ENCODE results near the gene KIF13A.

DNA sequence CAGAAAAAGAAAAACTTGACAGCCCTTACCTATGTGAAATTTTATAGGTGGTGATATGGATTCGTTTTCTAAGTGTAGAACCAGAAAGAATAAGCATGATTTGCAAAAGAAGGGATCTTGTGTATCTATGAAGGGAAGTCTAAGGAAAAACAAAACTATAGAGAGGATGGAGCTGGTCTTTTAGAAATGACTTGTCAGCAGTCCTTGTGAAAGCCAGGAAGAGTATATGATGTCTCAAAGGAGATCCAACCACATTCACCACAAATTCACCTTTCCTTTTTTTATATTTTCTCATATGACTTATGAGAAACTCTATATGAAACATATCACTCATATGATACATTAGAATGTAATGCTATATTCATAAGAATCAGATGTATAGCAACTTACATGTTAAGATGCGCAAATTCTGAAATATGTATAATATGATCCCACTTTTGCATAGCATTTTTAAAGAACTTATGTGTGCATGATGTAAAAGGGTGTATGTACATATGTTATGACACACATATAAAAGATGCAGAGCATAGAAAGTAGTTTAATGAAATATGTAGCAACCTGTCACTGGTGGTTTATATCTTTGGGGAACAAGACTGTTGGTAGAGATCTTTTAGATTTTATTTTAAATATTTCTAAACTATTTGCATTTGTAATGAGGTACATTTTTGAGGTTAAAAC, 188.8 kb downstream of the KIF13A start:
- TF ChIP-seq POLR2AphosphoS5 (IDR thresholded peaks at IDR 0.05; ENCODE audit: control insufficient read depth, insufficient read depth, low read depth, low read length) (no peak), FOS (IDR thresholded peaks at IDR 0.05; ENCODE audit: extremely low read depth, insufficient read length) (no peak)
- TF ChIP-seq, protein P1, sequence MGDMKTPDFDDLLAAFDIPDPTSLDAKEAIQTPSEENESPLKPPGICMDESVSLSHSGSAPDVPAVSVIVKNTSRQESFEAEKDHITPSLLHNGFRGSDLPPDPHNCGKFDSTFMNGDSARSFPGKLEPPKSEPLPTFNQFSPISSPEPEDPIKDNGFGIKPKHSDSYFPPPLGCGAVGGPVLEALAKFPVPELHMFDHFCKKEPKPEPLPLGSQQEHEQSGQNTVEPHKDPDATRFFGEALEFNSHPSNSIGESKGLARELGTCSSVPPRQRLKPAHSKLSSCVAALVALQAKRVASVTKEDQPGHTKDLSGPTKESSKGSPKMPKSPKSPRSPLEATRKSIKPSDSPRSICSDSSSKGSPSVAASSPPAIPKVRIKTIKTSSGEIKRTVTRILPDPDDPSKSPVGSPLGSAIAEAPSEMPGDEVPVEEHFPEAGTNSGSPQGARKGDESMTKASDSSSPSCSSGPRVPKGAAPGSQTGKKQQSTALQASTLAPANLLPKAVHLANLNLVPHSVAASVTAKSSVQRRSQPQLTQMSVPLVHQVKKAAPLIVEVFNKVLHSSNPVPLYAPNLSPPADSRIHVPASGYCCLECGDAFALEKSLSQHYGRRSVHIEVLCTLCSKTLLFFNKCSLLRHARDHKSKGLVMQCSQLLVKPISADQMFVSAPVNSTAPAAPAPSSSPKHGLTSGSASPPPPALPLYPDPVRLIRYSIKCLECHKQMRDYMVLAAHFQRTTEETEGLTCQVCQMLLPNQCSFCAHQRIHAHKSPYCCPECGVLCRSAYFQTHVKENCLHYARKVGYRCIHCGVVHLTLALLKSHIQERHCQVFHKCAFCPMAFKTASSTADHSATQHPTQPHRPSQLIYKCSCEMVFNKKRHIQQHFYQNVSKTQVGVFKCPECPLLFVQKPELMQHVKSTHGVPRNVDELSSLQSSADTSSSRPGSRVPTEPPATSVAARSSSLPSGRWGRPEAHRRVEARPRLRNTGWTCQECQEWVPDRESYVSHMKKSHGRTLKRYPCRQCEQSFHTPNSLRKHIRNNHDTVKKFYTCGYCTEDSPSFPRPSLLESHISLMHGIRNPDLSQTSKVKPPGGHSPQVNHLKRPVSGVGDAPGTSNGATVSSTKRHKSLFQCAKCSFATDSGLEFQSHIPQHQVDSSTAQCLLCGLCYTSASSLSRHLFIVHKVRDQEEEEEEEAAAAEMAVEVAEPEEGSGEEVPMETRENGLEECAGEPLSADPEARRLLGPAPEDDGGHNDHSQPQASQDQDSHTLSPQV (IDR thresholded peaks at IDR 0.05): no peak
